Kidney glomerular epithelial cell (primary cell): ENCODE measurements around the gene FNDC3A.
"Not testable (repeated sequence)": the region's sequence is repeated elsewhere in the genome, so short reads cannot be mapped to it uniquely, and the experiment has no call there.

ENCODE experiments used
- DNase-seq: peaks from one replicate; lab custom pipeline; 2025; lab: John Stamatoyannopoulos, UW

Gene FNDC3A

DNA sequence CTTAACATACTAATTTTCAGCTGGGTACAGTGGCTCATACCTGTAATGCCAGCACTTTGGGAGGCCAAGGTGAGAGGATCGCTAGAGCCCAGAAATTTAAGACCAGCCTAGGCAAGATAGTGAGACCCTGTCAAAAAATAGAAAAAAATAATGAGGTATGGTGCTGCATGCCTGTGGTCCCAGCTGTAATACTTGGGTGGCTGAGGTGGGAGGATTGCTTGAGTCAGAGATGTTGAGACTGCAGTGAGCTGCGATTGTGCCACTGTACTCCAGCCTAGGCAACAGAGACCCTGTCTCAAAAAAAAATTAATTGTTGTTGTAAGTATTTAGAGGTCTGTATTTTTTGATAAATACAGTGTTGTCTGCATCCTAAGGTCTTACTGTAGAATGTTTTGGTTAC, 66.8 kb downstream of the FNDC3A start:
- peak; percentile 31 for DNase-seq

DNA sequence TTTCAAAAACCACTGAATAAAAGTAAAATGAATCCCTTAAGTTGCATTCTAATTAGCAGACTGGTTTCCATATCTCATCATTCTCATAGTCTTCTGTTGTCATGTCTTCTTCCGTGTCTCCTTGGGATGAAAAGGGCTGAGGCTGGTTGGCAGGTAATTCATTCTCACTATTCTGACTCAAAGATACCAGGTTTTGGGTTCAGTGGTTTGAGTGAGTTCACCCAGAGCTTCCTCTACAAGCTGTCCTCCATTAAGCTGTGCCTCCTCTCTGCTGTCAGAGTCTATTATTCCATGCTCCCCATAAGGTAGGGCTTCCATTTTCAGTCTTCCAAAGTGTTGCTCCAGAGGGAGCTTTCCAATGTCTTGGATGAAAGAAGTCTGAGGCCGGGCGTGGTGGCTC, 68.3 kb downstream of the FNDC3A start:
- no peak for DNase-seq

DNA sequence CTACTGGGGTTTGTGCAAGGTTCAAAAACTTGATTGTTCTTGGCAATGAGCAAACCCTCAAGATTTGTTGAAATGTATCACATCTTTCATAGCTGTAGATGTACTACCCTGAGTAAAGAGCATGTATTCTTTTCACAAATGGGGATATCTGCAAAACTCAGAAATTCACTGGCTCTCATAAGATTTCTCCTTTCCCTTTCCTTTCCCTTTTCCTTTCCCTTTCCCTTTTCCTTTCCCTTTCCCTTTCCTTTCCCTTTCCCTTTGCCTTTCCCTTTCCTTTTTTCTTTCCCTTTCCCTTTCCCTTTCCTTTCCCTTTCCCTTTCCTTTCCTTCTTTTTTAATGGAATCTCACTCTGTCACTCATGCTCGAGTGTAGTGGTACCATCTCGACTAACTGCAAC, 69.1 kb downstream of the FNDC3A start:
- DNase-seq = no peak

DNA sequence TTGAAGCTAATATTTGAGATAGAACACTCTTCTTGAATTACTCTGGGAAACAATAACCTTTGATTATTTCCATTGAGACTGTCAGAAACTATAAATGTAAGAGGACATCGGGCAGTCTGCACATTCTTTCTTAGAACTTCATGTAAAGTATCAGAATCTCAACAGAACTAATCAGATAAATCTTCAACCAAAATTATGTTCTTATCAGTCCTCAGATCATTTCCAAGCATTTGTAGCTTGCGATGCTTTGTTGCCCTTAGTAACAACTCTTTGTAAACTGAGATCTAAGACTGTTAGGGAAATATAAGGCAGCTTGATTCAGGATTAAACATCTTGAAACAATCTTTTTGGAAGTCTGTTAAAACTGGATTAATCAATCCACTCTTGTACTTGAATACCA, 70.3 kb downstream of the FNDC3A start:
- no peak for DNase-seq

DNA sequence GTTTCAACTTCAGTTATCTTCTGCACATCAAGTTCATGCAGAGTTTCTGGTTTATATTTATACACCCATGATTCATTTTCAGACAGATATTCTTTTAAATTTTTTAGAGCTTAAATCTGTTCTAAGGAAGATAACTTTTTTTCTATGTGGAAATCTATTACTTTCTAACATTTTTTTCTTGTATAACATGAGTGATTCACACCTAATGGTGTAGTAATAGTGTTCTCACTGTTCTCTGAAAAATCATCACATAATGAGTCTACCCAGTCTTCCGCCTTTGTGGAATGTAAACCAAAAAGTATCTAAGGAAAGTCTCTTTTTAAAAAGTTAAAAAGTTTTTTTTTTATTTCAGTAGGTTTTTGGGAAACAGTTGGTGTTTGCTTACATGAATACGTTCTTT, 70.8 kb downstream of the FNDC3A start:
- no peak for DNase-seq

DNA sequence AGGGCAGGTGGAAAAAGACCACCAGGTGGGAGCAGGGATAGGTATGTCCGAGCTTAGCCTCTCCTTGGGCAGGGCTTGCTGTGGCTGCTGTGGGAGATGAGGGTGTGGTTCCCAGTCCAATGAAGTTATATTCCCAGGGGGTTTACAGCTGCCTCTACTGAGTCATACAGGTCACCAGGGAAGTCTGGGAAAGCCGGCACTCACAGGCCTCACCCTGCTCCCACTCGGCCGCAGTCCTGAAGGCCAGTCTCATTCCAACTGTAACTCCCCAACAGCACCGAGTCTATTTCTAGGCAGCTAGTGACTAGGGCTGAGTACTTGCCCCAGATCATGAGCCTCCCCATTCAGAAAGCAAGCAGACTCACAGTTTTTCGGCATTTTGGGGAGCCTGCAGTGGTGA, 77.1 kb downstream of the FNDC3A start:
- DNase-seq = no peak

DNA sequence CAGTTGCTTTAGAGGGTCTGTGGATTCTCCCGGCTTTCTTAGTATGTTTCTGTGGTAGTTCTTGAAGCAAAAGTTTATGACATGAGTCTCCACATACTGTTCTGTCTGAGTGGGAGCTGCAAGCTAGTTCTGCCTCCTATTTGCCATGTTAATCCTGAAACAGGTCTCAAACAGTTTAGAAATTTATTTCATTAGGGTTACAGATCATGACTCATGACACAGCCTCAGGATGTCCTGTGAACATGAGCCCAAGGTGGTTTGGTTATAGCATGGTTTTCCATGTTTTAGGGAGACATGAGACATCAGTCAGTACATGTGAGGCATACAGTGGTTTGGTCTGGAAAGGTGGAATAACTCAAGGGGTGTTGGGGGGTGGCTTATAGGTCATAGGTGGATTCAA, 77.5 kb downstream of the FNDC3A start:
- DNase-seq = no peak

DNA sequence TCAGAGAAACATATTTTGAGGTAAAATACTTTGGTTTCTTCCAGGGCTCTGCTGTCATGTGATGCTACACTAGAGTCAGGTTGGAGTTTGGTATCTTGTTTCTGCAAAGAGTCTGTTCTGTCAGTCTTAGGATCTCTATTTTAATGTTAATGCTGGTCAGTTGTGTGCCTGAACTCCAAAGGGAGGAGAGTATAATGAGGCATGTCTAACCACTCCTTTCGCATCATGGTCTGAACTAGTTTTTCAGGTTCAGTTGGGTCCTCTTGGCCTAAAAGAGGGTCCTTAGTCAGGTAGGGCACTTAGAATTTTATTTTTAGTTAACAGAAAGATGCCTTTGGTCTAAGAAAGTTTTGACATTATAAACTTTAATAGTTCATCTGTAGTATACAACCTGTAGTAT, 78.2 kb downstream of the FNDC3A start:
- no peak for DNase-seq

DNA sequence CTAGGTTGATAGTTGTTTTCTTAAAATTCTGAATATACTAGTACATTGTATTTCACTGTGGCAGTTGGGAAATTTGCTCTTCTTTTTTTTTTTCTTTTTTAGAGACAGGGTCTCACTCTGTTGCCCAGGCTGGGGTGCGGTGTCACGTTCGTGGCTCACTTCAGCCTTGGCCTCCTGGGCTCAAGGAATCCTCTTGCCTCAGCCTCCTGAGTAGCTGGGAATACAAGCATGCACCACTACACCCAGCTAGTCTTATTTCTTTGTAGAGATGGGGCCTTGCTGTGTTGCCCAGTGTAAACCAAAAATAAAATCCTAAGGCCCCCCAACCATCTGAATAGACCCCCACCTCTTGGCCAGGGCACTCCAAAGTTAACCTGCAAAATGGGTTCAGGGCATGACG, 79.3 kb downstream of the FNDC3A start:
- no peak for DNase-seq

DNA sequence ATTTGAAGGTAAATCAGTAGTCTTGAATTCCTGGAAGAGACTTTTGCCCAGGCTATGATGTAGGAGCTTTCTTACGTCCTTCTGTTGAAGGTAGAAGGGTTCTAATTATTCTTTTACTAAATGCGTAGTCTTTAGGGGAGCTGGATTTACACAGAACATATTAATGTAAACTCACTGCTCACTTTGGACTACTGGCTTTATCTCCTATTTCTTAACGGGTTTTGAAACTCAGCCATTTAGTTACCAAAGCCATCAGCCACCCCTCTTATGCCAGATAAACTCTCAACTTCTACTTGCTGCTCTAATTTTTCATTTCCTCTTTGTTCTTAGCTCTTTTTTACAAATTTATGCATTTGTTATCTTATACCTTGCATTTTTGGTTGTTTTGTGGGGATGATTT, 81.5 kb downstream of the FNDC3A start:
- DNase-seq = no peak

DNA sequence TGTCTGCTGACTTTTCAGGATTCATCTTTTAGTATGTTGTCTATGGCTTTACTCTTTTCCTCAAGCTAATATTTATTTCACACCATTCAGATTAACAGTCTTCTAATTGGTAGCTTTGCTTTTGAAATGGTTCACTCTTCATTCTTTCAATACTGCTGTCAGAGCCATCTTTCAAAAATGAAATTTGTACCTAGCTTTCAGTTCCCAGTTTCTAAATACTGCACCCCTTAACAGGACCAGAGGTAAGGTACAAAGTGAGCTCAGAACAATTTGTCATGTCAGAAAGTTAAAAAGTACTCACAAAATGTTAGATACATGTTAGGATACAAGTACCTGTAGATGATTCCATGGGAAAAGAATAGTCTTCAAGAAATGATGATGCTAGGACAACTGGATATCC, 83.0 kb downstream of the FNDC3A start:
- DNase-seq = no peak

DNA sequence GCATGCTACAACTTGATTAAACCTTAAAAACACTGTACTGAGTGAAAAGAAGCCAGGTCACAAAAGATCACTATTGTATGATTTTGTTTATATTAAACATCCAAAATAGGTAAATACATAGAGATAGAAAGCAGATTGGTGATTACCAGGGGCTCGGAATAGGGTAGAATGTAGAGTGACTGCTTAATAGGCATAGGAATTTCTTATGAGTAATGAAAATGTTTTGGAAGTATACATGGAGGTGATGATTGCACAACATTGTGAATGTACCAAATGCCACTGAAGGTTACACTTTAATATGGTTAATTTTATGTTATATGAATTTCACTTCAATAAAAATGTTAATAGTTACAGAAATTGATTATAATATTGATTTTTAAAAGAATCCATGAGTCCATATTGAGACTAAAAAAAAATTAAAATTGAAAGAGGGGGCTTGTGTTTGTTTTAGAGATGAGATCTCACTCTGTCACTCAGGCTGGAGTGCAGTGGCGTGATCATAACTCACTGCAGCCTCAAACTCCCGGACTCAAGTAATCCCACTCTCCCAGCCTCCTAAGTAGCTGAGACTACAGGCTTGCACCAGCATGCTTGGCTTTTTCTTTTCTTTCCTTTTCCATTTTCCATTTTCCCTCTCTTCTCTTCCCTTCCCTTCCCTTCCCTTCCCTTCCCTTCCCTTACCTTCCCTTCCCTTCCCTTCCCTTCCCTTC, 85.1 kb downstream of the FNDC3A start:
- no peak for DNase-seq

DNA sequence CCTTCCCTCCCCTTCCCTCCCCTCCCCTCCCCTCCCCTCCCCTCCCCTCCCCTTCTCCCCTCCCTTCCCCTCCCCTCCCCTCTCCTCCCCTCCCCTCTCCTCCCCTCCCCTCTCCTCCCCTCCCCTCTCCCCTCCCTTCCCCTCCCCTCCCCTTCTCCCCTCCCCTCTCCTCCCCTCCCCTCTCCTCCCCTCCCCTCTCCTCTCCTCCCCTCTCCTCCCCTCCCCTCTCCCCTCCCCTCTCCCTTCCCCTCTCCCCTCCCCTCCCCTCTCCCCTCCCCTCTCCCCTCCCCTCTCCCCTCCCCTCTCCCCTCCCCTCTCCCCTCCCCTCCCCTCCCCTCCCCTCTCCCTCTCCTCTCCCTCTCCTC, 85.7 kb downstream of the FNDC3A start:
- DNase-seq = not testable (repeated sequence)

DNA sequence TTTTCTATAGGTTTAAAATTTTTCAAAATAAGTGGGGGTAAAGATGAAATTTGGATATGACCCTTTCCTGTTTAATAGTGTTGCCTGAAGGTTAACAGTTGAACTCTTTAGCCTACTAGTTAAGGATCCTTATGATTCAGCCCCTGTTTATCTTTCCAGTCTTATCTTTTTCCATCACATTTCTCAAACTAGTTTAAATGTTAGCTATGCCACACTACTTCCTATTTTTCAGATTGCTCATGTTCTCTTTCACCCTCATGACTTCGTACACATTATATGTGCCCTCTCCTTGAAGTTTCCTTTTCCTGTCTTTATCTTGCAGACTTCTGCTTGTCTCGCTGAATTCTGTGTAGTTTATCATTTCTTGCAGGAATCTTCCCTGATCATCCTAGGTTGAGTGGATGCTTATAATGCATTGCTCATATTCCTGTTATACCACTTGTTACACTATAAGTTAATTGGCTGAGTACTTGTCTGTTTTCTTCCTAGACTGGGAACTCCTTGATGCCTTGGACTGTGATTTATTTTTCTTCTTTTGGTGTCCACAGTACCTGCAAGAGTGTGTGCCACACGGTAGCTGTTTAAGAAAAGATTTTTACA, 86.7 kb downstream of the FNDC3A start:
- no peak for DNase-seq

DNA sequence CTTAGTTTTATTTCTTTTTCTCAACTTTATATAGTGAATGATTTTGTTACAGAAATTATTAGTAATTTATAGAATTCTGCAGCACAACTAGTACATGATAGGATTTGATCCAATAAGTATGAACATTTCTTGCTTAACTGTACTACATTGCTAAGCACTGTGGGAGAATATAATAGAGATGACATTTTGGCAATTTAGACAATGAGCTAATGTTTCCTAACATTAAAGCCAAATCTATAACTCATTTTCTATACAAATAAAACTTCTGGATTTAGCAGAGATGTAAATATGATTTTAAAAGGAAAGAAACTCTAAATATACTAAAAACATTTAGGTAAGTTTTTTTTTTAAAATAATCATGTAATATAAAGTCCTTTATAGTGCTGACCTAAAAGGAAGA, 87.3 kb downstream of the FNDC3A start:
- no peak for DNase-seq

DNA sequence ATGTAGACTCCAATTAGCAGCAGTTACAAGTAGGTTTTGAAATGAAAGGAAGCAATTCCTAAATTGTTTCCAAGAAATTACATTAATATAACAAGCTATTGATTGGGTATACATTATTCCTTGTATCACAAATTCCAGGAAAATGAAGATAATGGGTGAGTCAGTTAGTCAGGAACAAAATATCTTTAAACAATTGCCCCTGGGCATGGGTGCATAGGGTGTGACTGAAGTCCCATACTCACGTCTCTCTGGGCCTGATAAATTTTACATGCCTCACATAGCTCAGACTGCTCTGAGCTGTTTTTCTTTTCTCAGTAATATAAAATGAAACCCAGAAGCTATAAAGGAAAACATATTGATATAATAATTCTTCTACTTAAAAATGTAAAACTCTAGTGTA, 87.8 kb downstream of the FNDC3A start:
- no peak for DNase-seq

DNA sequence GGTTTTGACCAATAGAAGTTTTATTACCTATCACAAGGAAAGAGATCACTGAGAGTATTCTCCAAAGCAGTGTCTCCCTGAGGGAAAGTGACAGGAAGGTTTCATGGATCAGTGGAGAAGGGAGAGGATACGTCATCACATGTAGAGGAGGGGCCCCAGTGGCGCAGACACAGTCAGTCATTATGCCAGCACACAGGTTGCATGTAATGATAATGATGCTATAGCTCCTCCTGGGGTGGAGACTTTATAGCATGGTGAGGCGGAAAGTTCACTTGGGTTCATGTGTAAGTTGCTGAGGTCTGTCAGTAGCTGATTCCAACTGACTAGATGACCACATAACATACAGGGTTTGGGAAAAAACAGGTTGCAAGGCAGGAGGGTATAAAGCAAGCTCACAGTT, 88.8 kb downstream of the FNDC3A start:
- DNase-seq = no peak

DNA sequence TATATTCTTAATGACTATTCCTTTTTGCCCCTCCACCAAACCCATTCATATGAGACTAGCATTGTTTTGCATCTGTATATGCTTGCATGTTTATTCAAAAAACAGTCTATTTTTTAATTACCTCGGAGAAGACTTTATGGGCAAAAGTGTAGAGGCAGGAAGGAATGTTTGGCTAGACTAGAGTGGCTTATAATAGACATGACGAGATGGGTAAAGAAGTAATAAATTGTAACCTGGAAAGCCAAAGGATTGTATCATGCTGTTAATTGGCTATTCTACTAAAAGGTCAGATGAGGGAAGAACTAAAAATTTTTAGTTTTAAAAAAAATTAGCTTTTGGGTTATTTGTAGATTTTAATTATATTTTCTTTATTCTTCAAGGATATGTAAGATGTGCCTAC, 91.1 kb downstream of the FNDC3A start:
- DNase-seq = no peak

DNA sequence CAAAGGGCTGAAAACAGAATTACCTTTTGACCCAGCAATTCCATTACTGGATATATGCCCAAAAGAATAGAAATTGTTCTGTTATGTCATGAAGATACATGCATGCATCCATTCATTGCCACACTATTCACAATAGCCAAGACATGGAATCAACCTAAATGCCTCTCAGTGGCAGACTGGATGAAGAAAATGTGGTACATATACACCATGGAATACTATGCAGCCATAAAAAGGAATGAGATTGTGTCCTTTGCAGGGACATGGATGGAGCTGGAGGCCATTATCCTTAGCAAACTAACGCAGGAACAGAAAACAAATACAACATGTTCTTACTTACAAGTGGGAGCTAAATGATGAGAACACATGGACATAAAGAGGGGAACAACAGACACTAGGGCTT, 92.8 kb downstream of the FNDC3A start:
- not testable (repeated sequence) for DNase-seq

DNA sequence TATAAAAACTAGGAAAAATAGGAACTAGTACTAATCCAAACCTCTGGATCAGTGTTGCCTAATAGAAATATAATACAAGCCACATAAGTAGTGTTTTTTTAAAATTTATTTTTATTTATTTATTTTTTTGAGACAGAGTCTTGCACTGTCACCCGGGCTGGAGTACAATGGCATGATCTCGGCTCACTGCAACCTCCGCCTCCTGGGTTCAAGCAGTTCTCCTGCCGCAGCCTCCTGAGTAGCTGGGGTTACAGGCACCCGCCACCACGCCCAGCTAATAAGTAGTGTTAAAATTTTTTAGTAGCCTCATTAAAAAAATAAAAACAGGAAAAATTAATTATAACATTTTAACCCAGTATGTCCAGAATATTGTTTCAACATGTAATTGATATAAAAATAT, 94.3 kb downstream of the FNDC3A start:
- not testable (repeated sequence) for DNase-seq

DNA sequence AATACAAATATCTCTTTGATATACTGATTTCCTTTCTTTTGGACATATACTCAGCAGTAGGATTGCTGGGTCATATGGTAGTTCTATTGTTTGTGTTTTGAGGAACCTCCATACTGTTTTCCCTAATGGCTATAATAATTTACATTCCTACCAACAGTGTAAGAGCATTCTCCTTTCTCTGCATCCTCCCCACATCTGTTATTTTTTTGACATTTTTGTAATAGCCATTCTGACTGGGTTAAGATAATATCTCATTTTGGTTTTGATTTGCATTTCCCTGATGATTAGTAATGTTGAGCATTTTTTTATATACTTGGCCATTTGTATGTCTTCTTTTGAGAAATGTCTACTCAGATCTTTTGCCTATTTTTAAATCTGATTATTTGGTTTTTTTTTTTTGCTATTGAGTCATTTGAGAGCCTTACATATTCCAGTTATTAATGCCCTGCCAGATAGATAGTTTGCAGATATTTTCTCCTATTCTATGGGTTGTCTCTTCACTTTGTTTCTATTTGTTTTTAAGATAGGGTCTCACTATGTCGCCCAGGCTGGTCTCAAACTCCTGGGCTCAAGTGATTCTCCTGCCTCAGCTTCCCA, 95.7 kb downstream of the FNDC3A start:
- no peak for DNase-seq

DNA sequence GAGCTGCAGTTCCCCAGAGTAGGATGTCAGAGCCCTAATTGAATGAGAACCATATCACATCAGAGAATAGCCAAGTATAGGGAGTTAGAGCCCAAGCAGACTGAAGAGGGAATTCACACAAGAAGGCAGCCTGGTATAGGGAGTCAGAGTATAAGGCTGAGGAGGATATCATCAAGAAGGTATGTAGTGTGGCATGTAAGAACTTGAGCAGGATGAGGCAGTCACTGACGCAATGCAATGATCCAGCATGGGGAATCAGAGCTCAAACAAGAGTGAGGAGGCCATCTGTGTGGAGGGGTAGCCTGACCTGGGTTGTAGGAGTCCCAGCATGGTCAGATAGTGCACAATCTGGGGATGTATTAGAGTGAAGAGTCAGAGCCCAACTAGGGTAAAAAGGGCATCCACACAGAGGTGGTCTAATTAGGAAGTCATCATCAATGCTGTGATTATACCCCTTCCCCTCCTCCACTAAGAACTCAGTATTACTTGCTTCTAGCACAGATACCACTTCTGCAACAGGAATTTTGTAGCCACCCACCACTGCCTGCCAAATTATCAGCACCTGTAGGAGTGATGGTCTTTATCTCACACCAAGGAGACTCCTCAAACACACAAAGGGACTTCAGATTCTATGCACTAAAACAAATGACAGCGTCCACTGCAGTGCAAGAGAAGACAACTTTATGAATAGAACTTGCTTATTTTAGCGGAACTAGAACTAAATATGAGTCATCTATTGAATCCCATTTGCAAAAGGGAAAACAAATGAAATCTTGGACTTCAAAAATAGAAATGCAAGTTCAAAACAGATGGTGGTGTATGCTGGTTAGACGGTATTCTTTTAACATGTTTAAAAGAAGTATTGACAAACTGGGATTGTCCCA, 107.2 kb downstream of the FNDC3A start:
- DNase-seq = peak; percentile 6

DNA sequence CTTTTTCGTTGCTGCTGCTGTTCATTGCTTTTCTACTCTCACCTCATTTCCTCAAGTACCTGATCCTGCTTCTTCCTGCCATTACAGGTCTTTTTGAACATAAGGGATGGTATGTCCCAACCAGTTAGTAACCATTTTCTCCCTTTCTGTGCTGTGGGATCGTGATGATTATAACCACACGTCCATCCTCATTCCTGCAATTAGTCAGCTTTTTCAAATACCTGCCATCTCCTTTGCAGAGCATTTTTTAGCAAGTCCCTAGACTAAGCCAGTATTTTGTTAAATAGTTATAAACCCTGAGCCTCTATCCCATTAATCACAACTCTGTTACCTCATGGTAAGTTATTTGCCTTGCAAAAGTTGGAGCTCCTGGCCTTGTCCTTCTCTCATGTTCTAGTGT, 109.2 kb downstream of the FNDC3A start:
- DNase-seq = no peak
